Ectodermal cell (in vitro differentiated cells): ENCODE results near the gene NEURL1B.
"Not testable (repeated sequence)": the region's sequence is repeated elsewhere in the genome, so short reads cannot be mapped to it uniquely, and the experiment has no call there.

Experiments used
- H3K27ac ChIP-seq: 2 replicates; pipeline ENCODE4 v1.7.0; 2013; ENCODE audit warnings: mild to moderate bottlenecking, low read depth, low read length; ENCODE audit not compliant: insufficient read depth, poor library complexity, severe bottlenecking
- H3K27me3 ChIP-seq: 2 replicates; pipeline ENCODE4 v1.7.0; 2013; ENCODE audit warnings: mild to moderate bottlenecking, low read length; ENCODE audit not compliant: insufficient read depth, control insufficient read depth, poor library complexity, severe bottlenecking
- H3K36me3 ChIP-seq: one replicate; pipeline ENCODE4 v1.7.0; 2013; ENCODE audit warnings: low read length; ENCODE audit not compliant: control insufficient read depth, insufficient read depth
- H3K4me1 ChIP-seq: one replicate; pipeline ENCODE4 v1.7.0; 2013; ENCODE audit warnings: low read length; ENCODE audit not compliant: control insufficient read depth, insufficient read depth
- H3K4me3 ChIP-seq: 2 replicates; pipeline ENCODE4 v1.7.0; 2013; ENCODE audit warnings: low read depth, low read length, control low read depth; ENCODE audit not compliant: insufficient read depth
- H3K9me3 ChIP-seq: 2 replicates; pipeline ENCODE4 v1.7.0; 2013; ENCODE audit warnings: mild to moderate bottlenecking, low read length, moderate library complexity; ENCODE audit not compliant: control insufficient read depth
- WGBS, 2 experiments: methylation state at CpG; one replicate each; pipeline ENCODE4 v1.1.7; 2013; ENCODE audit warnings: missing lambda C conversion rate in 2 of 2; 5-methylcytosine and 5-hydroxymethylcytosine counted together

Gene NEURL1B

DNA sequence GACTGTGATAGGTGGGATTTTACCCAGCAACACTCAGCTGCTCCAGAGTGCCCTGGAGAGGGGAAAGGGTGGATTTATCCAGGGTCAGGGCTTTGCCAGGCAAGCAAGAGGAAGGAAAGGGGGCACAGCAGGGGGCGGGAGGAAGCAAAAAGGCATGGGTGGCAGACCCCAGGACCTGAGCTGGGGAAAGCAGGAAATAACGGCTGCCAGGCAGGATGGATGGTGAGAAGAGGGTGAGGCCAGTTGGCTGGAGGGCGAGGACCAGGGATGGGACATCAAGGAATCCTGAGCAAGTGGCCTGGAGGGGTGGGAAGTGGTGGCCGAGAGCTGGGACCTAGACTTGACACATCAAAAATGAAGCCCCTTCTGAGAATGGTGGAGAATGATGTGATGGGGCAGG is 65.7 kb downstream of the NEURL1B start:
- Histone ChIP-seq H3K27me3 (peaks cover 2% of the 10 kb centered on the region), H3K36me3 (no peaks in the 10 kb centered on the region), H3K9me3 (no peaks in the 10 kb centered on the region), H3K27ac (no peak overlapping the region), H3K4me3 (no peak overlapping the region), H3K4me1 (no peaks in the 10 kb centered on the region)
- 79 to 81% methylated on average over 4 of the region's 4 CpGs for WGBS, 2 experiments

DNA sequence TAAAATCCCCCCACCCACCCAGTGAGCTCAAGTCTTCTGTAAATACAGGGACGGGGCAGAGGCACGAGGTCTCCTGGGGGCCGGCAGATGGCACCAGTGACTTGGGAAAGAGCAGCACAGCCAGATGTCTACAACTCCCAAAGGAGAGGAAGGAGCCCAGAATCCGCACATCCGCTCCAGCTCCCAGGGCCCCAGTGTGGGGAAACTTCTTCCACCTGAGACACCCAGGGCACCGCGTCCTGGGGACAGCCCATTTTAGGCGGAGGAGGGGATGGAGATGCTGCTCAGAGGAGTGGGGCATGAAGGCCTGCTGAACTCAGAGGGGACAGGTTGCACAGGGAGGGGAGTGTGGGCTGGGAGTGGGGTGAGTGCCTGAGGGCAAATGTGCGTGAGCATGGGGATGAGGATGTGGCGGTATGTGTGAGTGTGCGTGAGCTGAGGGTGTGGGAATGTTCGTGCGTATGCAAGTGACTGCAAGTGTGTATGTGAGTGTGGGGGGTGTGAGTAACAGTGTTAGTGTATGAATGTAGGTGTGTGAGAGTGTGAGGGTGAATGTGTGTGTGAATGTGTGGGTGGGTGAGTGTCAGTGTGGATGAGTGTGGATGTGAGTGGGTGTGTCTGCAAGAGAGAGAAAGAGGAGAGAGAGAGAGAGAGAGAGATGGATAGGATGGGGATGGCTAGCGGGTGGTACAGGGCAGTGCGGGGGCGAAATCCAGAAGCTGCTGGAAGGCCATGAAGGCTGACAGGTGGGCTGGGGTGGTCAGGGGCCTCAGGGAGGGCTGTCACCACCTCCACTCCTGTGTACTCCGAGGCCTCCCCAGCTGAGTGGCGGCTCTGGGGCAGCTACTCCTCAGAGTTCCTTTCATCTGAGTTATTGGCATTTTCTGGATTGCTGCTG is 66.5 kb downstream of the NEURL1B start:
- no peaks in the 10 kb centered on the region for H3K27me3 ChIP-seq
- 60 to 66% methylated on average over 18 of the region's 18 CpGs for WGBS, 2 experiments
- H3K27ac ChIP-seq = no peak overlapping the region

DNA sequence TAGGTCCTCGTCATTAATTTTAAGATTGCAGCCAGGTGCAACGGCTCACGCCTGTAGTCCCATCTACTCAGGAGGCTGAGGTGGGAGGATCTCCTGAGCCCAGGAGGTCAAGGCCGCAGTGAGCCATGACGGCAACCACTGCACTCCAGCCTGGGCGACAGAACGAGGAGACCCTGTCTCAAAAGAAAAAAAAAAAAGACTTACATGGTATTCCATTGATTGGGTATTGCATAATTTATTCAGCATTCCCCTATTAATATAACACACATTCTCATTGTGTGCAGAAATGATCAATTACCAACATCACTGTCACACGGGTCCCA is 67.1 kb downstream of the NEURL1B start:
- Histone ChIP-seq H3K27me3 (no peaks in the 10 kb centered on the region), H3K9me3 (no peaks in the 10 kb centered on the region), H3K36me3 (no peaks in the 10 kb centered on the region), H3K4me3 (no peak overlapping the region), H3K4me1 (no peaks in the 10 kb centered on the region), H3K27ac (no peak overlapping the region)
- 89 to 93% methylated on average over 8 of the region's 8 CpGs for WGBS, 2 experiments

More for the DNA sequence above, 66.5 kb downstream of the NEURL1B start:
- Histone ChIP-seq H3K36me3 (no peaks in the 10 kb centered on the region), H3K9me3 (no peaks in the 10 kb centered on the region), H3K4me1 (no peaks in the 10 kb centered on the region), H3K4me3 (no peak overlapping the region)

DNA sequence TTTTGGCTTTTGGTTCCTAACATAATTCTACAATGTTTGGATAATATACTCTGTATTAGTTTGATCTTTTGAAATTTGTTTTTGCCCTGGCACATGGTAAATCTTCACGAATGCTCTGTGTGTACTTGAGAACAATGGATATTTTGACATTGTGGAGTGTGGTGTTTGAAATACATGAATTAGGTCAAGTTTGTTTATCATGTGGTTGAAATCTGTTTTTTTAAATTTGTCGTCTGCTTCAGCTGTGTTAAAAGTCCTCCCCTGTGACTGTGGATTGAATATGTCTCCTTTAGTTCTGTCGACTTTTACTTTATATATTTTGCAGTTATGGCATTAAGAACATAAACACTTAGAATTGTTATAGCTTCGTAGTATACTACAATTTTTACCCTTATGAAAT is 69.6 kb downstream of the NEURL1B start:
- Histone ChIP-seq H3K27me3 (no peaks in the 10 kb centered on the region), H3K27ac (no peak overlapping the region), H3K36me3 (no peaks in the 10 kb centered on the region), H3K9me3 (no peaks in the 10 kb centered on the region), H3K4me1 (no peaks in the 10 kb centered on the region), H3K4me3 (no peak overlapping the region)
- 87 to 91% methylated on average over 3 to 4 of the region's 4 CpGs for WGBS, 2 experiments

DNA sequence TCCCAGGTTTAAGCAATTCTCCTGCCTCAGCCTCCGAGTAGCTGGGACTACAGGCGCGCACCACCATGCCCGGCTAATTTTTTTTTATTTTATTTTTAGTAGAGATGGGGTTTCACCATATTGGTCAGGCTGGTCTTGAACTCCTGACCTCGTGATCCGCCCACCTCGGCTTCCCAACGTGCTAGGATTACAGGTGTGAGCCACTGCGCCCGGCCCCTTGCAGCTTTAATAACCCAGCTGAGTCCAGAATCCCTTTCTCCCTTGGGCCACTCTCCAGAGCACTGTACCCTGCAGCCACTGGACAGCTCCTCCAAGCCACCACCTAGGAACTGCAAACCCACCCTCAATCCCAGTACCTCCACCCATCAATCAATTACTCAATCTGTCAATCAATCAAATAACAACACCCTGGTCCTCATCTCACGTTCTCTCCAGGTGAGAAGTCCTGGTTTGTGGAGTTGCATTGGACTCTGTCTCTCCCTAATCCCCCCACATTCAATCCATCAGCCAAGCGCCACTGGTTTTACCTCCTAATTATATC is 70.3 kb downstream of the NEURL1B start:
- H3K27me3 ChIP-seq, H3K4me1 ChIP-seq, H3K27ac ChIP-seq, H3K9me3 ChIP-seq, H3K36me3 ChIP-seq, H3K4me3 ChIP-seq: not testable (repeated sequence)
- WGBS, 2 experiments = 85 to 86% methylated on average over 12 of the region's 12 CpGs

DNA sequence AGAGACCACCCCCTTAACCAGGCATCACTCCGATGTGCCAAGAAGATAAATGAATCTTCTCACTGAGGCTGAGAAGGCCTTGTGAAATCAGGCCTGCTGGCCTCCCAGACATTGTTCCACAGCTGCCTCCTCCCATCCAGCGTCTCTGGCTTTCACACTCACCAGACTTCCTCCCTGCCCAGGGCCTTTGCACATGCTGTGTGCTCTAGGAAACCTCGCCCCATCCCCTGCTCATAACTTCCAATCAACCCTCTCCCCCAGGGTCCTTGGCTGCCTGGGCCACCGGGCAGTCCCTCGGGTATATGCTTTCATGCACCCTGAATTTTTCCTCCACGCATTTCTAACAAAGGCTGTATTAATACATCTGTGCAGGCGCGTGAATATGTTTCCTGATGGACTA is 71.5 kb downstream of the NEURL1B start:
- Histone ChIP-seq H3K4me3 (no peak overlapping the region), H3K9me3 (no peaks in the 10 kb centered on the region), H3K4me1 (no peaks in the 10 kb centered on the region), H3K27ac (no peak overlapping the region), H3K27me3 (peaks cover 8% of the 10 kb centered on the region), H3K36me3 (no peaks in the 10 kb centered on the region)
- 64 to 67% methylated on average over 8 of the region's 8 CpGs for WGBS, 2 experiments

DNA sequence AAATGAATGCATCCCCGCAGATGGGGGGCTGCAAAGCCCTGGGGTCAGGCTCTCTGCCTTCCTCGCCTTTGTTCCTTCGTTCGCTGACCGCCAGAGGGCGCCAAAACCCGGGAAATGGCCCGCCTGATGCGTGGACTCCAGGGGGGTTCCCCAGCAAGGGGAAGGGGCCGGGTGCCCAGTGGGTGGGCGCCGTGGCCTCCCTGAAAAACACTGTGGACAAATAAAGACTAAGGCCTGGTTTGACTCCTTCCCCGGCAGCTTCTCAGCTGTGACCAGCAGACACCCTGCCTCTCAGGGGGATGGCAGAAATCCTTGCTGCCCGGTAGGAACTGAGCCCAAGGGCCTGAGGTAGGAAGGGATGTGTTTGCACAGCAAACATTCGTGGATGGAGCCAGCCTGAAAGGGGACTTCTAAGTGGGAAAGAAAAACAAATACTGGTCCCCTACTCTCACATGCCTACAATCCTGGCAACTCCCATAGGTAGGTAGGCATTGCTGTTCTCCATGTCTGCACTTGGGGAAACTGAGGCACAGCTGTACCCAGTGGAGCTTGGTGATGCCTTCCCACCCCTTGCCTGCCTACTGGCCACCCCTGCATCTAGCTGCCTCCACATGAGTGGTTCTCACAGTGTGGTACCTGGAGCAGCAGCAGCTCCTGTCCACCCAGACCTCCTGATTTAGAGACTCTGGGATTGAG is 72.2 kb downstream of the NEURL1B start:
- no peaks in the 10 kb centered on the region for H3K36me3 ChIP-seq
- H3K4me1 ChIP-seq = no peaks in the 10 kb centered on the region
- WGBS, 2 experiments = 11 to 12% methylated on average over 15 of the region's 15 CpGs
- no peak overlapping the region for H3K27ac ChIP-seq
- peaks cover 15% of the 10 kb centered on the region for H3K27me3 ChIP-seq
- no peaks in the 10 kb centered on the region for H3K9me3 ChIP-seq
- no peak overlapping the region for H3K4me3 ChIP-seq

DNA sequence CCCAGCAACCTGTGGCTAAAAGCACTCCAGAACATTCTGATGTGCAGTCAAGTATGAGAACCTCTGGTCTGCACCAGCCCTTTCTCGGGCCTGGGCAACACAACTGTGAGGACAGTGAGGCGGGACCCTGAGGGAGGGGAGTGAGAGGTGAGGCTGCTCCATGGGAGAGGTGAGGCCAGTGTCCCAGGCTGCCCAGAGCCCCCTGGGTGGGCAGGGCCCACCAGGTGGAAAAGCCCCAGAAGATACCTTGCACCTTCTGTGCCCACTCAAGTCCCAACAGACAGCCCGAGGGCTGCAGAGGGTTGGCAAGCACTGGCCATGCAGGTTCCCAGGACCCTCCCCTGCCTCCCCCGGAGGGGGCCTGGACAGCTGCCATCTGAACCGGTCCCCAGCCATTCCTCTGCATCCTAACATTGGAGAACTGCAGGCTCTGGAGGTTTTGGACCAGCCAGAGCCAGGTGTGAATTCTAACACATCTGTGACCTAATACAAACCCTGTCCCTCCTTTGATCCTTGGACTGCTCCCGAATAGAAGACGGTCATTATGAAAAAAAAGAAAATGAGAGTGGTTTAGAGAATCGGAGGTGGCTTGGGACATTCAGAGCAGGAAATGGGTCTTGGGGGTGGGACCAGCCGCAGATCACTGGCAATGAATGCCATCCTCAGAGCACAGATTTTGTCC is 72.9 kb downstream of the NEURL1B start:
- H3K36me3 ChIP-seq = no peaks in the 10 kb centered on the region
- H3K9me3 ChIP-seq = no peaks in the 10 kb centered on the region
- no peak overlapping the region for H3K4me3 ChIP-seq
- H3K27me3 ChIP-seq = peaks cover 18% of the 10 kb centered on the region
- no peaks in the 10 kb centered on the region for H3K4me1 ChIP-seq
- H3K27ac ChIP-seq = no peak overlapping the region
- 81 to 86% methylated on average over 9 of the region's 9 CpGs for WGBS, 2 experiments

DNA sequence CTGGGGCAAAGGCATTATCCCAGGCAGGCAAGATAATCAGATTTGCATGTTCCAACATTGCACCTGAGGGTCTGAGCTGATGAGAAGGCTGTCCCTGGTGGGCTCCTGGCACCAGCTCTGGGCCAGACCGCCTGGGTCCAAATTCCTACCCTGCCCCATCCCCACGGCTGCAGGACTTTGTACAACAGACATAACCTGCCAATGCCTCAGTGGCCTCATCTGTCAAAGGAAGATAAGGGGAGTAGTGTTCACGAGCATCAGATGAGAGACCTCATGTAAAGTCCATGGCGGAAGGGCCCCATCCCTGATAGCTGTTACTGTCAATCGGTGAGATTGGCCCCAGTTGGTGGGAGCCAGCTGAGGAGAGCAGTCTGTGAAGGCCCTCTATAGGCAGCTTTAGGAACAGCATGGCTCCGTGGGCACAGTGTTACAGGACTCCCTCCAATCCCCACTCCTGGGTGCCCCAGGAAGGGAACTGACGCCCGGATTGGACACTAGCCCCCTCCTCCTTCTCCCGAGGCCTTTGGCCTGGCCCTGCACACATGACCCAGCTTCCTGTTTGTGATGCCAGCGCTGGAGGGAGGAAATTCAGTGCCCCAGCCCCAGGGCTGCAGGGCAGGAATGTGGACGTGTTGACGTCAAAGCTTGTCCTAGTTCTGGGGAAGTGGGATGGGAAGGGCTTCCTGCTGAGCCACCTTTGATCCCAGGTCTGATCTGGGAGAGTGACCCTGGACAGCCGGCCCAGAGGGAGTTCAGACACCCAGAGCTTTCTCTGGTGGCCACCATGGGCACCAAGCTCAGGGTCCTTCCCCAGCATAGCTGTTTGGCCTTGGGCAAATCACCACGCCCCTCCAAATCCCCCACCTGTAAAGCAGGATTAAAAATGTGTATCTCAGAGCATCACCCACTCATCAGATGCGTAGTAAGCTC is 73.7 kb downstream of the NEURL1B start:
- H3K4me1 ChIP-seq = no peaks in the 10 kb centered on the region
- H3K27ac ChIP-seq = no peak overlapping the region
- no peaks in the 10 kb centered on the region for H3K9me3 ChIP-seq
- no peaks in the 10 kb centered on the region for H3K36me3 ChIP-seq
- WGBS, 2 experiments = 44 to 46% methylated on average over 15 of the region's 15 CpGs
- H3K4me3 ChIP-seq = no peak overlapping the region
- H3K27me3 ChIP-seq = peaks cover 18% of the 10 kb centered on the region
